HL-60 (cell line): ENCODE results near the gene CAMTA1.

ENCODE experiments used
- DNase-seq, 2 experiments: peaks; one replicate each; pipeline ENCODE4 v3.0.0-alpha.2; 2010 to 2020; ENCODE audit warnings: low read depth in 1 of 2, low spot score in 1 of 2
- H3K27ac ChIP-seq: fragments of 250-450 bp; sonication (Bioruptor Pico); replicated peaks from 2 replicates; pipeline ENCODE4 v1.5.1; 2020; ENCODE audit warnings: mild to moderate bottlenecking, moderate library complexity
- H3K27me3 ChIP-seq: fragments of 250-450 bp; sonication (Bioruptor Pico); 2 replicates; pipeline ENCODE4 v1.5.1; 2021; ENCODE audit warnings: mild to moderate bottlenecking, moderate library complexity; ENCODE audit not compliant: insufficient read depth, poor library complexity, severe bottlenecking
- H3K4me3 ChIP-seq: replicated peaks from 2 replicates; pipeline ENCODE4 v1.5.1; 2011; ENCODE audit warnings: mild to moderate bottlenecking, control low read depth, low read length; ENCODE audit not compliant: insufficient read depth
- GABPA ChIP-seq: IDR thresholded peaks from 2 replicates; pipeline ENCODE4 v1.6.1; 2012; ENCODE audit warnings: low read depth
- POLR2AphosphoS5 ChIP-seq: IDR thresholded peaks from 2 replicates; pipeline ENCODE4 v1.6.1; 2012; ENCODE audit warnings: low read depth
- REST ChIP-seq: IDR thresholded peaks from 2 replicates; pipeline ENCODE4 v1.6.1; 2012; ENCODE audit warnings: low read depth; ENCODE audit not compliant: insufficient replicate concordance
- SPI1 ChIP-seq: IDR thresholded peaks from 2 replicates; pipeline ENCODE4 v1.6.1; 2012; ENCODE audit warnings: low read depth, mild to moderate bottlenecking, borderline replicate concordance
- TF ChIP-seq, protein P1 (sequence below): IDR thresholded peaks from one replicate; pipeline ENCODE4 v1.5.1; 2011; ENCODE audit warnings: low read length, control low read depth, inconsistent platforms; ENCODE audit not compliant: insufficient read depth

CAMTA1 gene

DNA sequence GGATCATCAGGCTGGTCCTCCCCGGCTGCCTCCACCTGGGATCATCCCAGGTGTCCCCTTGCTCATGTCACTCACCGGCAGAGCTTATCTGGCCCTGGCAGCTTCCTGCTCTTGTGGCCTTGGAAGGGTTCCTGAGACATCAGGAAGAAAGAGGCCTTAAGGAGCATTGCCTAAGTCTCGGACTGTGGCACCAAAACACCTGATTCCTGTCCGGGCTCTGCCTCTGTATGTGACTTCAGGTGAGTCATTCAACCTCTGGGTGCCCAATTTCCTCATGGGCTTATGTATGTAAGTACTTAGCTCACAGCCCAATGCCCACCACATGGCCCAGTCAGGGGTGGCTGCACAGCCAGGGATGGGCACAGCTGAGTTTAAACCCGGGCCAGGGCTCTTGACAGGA is 729.9 kb downstream of the CAMTA1 start:
- no peak overlapping the region for H3K27ac ChIP-seq
- TF ChIP-seq GABPA (no peak), SPI1 (no peak), REST (no peak), POLR2AphosphoS5 (no peak)
- TF ChIP-seq, protein P1, sequence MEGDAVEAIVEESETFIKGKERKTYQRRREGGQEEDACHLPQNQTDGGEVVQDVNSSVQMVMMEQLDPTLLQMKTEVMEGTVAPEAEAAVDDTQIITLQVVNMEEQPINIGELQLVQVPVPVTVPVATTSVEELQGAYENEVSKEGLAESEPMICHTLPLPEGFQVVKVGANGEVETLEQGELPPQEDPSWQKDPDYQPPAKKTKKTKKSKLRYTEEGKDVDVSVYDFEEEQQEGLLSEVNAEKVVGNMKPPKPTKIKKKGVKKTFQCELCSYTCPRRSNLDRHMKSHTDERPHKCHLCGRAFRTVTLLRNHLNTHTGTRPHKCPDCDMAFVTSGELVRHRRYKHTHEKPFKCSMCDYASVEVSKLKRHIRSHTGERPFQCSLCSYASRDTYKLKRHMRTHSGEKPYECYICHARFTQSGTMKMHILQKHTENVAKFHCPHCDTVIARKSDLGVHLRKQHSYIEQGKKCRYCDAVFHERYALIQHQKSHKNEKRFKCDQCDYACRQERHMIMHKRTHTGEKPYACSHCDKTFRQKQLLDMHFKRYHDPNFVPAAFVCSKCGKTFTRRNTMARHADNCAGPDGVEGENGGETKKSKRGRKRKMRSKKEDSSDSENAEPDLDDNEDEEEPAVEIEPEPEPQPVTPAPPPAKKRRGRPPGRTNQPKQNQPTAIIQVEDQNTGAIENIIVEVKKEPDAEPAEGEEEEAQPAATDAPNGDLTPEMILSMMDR: no peak
- H3K4me3 ChIP-seq: no peak overlapping the region
- no peak for DNase-seq
- no peaks in the 10 kb centered on the region for H3K27me3 ChIP-seq

GRCh38 chr1:7515904-7516303 is 730.6 kb downstream of the CAMTA1 start:
- H3K27me3 ChIP-seq: no peaks in the 10 kb centered on the region
- H3K4me3 ChIP-seq: no peak overlapping the region
- no peak for TF ChIP-seq GABPA
- no peak for TF ChIP-seq REST
- TF ChIP-seq POLR2AphosphoS5: no peak
- TF ChIP-seq, protein P1: no peak
- TF ChIP-seq SPI1: no peak
- H3K27ac ChIP-seq: no peak overlapping the region
- DNase-seq: no peak

GRCh38 chr1:7516341-7516740 is 731.1 kb downstream of the CAMTA1 start:
- no peak overlapping the region for H3K4me3 ChIP-seq
- no peak for DNase-seq
- TF ChIP-seq SPI1: no peak
- no peak for TF ChIP-seq GABPA
- TF ChIP-seq POLR2AphosphoS5: no peak
- TF ChIP-seq, protein P1: no peak
- no peak for TF ChIP-seq REST
- no peaks in the 10 kb centered on the region for H3K27me3 ChIP-seq
- H3K27ac ChIP-seq: no peak overlapping the region
